HG03196 (cell line): ENCODE data around the gene TPM2.
A peak's percentile ranks its signal among the peaks of the same experiment; 100 is the strongest.

ENCODE experiments used
- ATAC-seq: cut with Tn5 transposase; IDR thresholded peaks from one replicate; pipeline ENCODE4 v1.9.1; 2021; ENCODE audit not compliant: unreplicated experiment

TPM2 gene

DNA sequence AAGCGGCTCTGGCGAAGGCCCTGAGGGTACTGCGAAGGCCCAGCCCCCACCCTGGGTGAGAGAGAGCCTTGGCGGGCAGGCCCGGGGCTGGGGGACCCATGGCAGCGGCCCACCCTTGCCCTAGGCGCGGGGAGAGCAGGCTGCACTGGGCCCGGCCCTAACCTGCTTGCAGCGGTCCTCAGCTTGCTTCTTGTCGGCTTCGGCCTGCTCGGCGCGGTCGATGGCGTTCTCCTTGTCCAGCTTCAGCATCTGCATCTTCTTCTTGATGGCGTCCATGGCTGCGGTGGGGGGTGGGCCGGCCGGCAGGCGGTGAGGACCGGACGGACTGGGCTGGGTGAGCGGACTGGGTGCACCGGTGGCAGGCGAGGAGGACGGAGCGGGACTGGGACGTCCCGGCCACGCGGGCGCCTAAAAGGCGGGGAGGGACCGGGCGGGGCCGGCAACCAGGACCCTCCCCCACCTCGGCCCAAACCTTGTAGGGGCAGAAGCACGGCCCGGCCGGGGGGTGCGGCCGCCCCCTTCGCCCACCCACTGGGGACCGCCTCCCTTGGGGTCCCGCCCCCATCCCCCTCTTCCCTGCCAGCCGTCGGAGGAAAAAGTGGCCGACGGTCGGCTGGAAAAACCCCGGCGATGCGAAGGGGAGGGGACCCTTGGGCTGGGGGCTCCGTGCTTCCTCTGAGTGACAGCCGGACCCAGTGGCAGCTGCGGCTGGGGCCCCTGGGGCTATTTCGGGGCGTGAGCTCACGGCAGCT lies at the start of gene TPM2:
TPM2 (minus strand) TSS at position 384 of the 752 bp plus-strand sequence; CDS start at position 276, 108 bp downstream.
- ATAC-seq: no peak

DNA sequence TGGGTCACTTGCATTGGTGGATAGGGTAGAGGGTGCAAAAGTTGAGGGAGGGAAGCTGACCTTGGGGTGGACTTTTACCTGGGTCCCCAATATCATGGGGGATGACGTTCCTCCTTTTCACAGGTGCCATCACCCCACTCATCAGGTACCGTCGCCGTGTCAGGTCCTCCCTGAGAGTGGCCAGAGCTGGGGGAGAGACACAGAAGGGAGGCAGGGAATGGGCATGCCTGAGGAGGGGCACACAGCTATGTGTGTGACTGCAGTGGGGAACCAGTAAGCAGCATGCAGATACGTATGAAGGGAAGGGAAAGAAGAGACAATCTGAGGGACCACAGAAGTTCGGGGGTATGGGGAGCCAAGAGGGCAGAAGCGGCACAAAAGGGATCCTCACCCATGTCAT lies 49.2 kb upstream of the TPM2 start:
- ATAC-seq: no peak

DNA sequence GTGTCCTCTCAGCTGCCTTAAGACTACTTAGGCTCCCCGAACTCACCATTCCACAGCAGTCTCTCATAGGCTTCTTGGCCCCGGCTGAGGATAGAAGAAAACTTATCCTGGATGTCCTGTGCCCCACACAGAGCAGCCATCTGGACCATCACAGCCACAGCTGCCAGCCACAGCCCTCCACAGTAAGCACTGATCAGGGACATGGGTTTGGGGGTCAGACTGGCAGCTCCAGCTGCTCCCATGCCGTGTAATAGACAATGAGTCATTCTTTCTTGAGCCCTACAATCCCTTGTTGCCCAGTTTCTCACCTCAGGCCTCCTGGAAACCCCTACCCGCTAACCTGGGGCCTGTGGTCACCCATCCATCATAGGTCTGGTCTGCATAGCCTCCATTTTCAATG lies 48.5 kb upstream of the TPM2 start:
- ATAC-seq: no peak

DNA sequence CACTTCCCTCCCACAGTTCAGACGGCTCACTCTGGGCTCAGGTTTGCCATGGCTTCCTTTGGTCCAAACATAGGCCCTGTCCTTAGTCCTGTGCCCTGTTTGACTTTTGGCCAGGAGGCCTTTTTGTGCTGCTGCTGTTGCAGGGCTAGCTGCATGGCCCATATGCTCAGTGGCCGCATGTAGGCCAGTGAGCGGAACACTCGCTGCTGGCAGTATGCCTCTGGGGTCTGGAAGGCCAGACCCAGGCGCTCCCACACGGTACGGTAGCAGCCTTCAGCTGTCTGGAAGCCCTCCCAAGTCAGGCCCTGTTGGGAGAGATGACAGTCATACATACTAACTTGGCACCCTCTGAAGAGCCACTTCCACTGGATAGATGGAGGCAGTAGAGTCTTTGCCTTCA lies 47.4 kb upstream of the TPM2 start:
- no peak for ATAC-seq

DNA sequence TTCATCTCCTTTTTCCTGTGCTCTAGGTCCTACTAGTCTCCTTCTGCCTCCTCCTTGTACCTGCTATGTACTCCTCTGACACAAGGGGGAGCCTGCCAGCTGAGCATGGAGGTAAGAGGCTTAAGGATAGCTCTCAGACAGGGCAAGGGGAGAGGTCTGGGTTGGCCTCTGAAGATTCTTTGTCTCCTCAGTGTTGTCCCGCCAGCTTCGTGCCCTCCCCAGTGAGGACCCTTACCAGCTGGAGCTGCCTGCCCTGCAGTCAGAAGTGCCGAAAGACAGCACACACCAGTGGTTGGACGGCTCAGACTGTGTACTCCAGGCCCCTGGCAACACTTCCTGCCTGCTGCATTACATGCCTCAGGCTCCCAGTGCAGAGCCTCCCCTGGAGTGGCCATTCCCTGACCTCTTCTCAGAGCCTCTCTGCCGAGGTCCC lies 46.5 kb upstream of the TPM2 start:
- no peak for ATAC-seq

DNA sequence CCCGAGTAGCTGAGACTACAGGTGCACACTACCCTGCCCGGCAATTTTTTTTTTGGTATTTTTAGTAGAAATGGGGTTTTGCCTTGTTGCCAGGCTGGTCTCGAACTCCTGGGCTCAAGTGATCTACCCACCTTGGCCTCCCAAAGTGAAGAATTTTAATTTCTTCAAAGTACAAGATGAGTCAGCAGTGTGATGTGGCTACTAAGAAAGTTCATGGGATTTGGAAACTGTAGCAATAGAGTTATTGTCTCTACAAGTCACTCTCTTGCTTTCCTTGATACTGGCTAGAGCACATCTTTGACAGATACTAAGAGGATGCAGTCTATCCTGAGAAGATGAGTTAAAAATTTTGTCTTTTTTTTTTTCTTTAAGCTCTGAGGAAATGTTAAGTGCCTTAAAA lies 44.4 kb upstream of the TPM2 start:
- ATAC-seq: no peak

DNA sequence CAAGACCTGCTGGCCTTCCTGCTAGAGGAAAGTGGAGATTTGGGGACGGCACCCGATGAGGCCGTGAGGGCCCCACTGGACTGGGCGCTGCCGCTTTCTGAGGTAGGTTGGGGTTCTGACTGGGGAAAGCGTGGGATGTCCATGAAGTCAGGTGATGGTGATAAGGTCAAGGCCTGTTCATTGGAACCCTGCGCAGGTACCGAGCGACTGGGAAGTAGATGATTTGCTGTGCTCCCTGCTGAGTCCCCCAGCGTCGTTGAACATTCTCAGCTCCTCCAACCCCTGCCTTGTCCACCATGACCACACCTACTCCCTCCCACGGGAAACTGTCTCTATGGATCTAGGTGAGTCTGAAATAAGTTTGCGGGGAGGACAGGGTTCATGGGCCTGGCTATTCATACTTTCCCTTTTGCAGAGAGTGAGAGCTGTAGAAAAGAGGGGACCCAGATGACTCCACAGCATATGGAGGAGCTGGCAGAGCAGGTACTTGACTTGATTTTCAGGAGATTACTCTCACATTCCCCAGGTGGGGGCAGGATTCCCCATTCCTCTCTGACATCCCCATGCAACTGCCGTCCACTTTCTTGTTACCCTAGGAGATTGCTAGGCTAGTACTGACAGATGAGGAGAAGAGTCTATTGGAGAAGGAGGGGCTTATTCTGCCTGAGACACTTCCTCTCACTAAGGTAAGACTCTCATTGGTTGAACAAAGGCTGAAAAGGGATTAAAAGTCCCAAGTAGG lies 43.2 kb upstream of the TPM2 start:
- ATAC-seq: no peak

DNA sequence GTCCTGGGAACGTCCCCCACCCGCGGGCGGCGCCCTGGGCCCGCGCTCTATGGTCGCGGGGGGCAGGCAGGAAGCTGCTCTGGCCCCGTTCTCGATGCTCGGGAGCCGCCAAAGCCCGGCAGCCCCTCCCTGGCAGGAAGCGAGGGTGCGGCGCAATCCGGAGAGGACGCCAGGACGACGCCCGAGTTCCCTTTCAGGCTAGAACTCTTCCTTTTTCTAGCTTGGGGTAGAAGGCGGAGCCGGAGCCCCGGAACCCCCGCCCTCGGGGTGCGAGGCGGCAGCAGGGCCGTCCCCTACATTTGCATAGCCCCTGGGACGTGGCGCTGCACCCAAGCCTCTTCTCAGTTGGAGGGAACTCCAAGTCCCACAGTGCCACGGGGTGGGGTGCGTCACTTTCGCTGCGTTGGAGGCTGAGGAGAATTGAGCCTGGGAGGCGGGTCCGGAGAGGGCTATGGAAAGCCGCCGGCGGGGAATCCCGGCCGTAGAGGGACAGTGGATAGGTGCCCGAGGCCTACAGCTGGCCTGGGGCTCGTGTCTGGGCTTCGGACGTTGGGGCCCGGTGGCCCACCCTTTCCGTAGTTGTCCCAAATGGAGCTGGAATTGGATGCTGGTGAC lies 42.6 kb upstream of the TPM2 start, which contains the start of the genes CREB3 and TLN1:
CREB3 (plus strand) TSS at position 482 of the 615 bp plus-strand sequence; CDS start at position 589, 107 bp downstream.
TLN1 (minus strand) TSS at position 11 of the 615 bp plus-strand sequence. CDS start 6,501 bp downstream, outside the sequence.
- ATAC-seq: peak; percentile 73

DNA sequence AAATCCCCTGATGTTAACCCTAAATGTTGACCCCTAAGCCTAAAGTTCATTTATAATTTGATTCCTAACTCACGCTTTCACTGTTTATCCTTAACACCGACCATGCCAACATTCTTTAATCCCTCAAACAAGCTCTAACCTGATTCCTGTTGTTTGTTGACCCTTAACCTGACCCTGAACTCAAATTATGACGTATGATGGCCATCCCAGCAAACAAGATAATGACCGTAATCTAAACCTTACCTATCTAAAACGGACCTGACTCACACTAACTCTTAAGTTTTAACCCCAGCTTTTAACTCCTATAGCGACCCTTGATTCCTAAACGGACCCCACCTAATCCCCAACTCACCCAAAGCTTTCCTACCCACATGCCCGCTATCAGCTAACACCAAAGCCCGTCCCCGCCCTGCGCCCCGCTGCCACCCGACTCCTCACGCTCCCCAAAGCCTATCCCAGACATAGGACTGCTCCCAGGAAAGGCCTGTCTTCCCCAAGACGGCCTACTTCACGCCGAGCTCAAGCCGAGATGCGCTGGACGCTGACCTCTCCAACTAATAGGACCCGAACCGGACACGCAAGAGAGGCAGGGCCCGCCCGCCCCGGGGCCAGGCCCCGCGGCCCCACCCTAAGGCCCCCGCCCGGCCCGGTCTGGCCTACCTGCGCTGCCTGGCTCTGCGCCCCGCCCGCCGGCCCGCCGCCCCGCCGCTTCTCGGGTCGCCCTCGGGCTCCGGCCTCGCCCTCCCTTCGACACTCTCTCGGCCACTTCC lies 41.9 kb upstream of the TPM2 start:
- ATAC-seq: no peak

DNA sequence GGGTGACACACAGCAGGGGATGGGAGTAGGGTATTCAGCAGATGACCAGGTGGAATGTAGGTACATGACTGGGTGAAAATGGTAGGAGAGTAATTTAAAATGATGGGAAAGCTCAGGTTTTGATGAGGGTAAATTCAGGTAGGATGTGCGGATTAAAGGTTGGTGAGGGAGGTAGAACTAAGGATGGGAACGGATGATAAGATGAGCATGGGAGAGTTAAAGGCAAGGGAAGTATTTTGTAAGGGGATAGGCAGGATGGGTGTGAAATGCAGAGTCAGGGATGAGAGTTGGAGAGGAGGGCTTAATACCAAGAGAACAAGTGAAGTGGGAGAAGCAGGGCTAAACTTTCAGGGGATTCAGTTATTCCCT lies 40.7 kb upstream of the TPM2 start:
- ATAC-seq: no peak

DNA sequence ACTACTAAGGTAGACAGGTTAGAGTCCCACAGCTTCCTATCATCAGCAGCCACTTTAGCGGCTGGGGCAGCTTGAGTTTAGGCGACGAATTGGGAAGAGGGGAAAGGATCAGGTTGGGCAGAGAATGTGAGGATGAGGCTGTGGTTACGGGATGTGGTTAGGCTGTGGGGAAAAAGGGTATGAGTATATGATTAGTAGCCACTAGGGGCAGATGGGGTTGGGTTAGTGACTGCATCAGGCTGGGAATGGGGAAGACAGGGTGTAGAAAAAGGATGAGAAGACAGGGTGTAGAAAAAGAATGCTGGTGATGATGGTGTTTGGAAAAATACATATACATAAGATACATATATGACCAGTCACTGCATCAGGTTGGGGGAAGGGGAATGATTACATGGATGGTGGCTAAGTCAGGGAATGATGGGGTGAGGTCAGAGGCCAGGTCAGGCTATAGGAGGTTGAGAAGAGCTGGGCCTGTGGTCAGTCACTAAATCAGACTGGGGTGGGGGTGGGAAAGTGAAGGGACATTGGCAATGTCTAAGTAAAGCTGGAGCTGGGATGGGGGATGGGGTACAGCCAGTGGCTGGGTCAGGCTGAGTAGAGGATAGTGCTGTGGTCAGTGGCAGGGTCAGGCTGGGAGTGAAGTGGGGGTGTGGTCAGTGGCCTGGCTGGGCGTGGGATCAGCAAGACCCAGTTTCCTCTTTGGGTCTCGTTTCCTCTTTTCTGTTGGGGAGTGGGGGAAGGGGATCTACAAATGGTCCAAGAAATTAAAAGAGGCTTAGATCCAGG lies 40.2 kb upstream of the TPM2 start:
- no peak for ATAC-seq

DNA sequence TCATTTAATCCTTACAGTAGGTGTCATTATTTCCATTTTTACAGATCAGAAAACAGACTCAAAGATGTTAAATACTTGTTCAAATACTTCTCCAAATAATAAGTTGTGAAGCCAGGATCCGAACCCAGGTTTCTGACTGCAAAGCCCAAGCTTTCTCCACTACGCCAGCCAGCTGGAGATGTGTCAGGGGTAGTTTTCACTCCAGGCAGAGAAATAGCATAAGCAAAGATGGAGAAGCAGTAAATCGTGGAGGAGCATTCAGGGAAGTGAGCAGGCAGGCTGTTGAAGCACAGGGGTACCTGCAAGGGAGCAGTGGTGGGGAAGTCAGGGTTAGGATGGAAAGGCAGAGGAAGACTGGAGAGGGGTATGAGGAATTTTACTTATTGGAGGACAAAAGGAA lies 39.4 kb upstream of the TPM2 start:
- no peak for ATAC-seq

DNA sequence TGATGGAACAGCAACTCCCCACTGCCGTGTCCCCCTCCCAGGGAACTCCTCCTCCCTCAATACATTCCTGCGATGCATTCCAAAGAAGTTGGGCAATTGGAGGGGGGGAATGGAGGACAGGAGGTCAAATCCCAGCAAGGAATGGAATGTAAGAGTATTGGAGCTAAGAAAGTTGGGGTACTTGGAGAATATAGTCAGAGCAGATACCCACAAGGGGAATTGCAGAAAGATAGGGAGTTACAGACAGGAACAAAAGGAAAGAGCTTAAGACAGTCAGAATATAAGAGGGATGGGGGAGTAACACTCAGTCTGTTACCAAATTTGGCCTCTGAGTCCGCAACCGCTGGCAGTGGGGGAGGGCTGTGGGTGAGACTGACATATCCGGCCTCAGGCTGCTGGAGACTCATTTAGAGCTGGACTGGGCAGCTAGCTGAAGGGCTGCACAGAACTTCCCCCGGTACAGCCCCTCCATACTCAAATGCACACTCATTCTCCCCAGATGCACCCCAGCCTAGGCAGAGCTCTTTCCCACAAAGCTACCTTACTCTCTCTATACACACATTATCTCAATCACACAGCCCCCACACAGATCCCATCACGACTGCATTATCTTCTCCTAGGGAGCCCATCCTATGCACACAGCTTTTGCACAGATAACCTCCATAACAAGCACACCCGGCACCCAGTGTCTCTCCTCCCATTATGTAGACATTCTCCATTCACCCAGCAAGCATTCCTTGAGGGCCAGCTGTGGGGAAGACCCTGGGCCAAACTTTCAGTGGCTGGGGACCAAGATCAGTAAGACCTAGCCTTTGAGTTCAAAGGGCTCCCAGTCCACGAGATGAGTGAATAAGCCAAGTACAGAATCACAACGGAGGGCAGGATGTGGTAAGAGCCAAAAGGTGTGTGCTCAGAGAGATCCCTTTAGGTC lies 38.6 kb upstream of the TPM2 start:
- no peak for ATAC-seq

DNA sequence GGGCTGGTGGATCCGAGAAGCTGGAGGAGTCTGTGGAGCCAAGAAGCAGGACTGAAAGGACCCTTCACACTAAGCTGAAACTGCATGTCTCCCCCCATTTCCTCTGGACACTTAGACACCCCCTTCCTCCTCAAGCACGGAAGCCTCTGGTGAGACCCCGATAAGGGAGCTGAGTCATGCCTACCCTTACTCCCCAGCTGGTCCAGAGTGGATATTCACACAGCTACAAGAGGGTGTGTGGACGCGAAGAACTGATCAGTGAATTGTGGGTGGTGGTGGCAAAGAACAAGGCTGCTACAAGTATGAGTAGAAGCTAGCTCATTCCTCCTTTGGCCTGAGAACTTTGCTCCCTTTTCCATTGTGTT lies 37.9 kb upstream of the TPM2 start:
- ATAC-seq: no peak

DNA sequence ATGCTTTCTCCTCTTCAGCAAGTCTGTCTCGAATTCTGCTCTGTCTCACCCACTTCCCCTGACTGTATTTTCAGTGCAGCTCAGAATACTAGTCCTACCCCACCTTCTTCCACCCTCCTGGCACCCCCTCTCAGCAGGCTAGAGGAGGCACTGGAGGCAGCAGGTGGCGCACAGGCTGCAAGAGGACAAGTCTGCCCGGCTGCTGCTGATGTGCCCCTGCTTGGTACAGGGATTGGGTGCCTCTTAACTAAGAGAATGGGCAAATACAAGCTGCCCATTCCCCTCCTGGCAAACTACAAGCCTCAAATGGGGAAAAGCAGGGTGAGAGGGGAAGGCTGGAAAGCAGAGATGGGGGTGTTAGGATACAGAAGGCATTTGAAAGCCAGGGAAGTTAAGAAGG lies 37.2 kb upstream of the TPM2 start:
- ATAC-seq: no peak

DNA sequence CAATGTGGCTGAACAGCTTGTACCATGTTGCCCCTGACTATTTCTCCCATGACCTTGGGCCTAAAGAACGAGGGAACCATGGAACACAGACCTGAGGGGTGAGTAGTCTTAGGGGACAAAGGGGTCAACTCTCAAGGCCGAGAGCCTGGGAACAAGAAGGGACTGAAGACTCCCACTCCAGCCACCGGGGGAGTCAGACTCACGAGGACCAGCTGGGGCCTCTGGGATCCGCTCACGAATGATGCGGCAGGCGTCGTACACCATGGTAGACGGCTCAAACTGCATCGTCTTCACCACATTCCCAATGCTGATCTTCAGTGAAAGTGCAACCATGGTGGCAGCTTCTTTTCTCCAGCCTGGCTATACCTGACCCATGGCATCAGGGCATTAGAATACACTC lies 35.6 kb upstream of the TPM2 start:
- no peak for ATAC-seq

DNA sequence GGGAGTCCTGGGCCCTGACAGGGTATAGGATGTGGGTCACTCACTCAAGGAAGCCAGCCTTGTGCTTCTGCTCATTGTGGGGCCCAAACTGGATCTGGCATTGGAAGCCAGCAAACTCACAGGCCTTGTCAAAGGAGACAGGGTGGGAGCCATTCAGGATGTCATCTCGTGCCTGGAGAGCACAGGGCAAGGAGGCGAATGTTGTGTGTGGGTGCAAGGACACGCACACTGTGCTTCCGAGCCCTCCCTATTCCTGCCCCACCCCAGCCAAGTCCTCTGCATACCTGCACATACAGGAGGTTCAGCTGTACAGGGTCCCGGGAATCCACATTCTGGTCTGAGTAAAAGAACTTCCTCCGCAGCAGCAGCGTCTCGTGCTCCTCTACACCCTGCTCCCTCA lies 34.2 kb upstream of the TPM2 start:
- ATAC-seq: no peak

DNA sequence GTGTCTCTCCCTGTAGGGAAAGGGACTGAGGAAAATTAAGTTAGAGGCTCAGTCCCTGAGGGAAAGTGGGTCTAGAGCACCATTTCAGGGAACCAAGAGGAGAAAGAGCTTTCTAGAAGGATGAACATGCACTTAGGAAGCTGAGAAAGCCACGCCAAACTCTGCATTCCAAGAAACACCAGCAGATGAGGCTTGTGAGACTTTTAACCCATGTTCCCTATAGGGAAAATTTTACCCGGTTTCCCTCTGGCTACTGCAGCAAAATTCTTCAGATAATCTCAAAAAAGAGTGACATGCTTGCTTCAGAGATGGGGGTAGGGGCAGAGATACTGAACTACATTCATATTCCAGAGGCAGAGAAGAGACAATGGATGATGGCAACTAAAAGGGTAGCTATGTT lies 33.7 kb upstream of the TPM2 start:
- no peak for ATAC-seq

DNA sequence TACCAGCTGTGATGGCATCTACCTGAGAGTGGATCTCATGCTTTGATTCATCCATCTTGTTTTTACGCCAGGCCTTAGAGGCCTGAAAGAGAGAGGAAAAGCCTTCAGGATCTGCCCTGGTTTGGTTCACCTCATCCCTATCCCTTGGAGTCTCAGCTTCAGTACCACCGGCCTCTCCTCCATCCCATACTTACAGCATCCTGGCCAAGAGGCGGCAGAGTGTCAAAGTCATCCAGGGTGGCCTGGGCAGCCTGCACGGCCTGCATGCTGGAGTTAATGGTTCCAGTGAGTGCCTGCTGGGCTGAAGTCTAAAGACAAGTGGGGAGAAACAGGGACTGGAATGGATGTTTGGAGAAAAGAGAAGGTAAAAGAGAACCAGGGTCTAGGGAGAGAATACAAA lies 29.8 kb upstream of the TPM2 start:
- no peak for ATAC-seq
